K562 (cell line): Measurements from ENCODE around the gene FLOT2. TPM values are rescaled to one million over a fixed set of nuclear protein-coding genes. Genes with fewer than 3 reads are reported as not detected.

ENCODE experiments used
- ATAC-seq: fragments of 200-7000 bp; cut with Tn5 transposase; 3 replicates; pipeline ENCODE4 v1.9.1; 2020; ENCODE audit warnings: moderate library complexity
- BruUV-seq: library from RNA; stranded (reverse); fragments of 400-500 nt; replicated peaks from 2 replicates; lab custom pipeline; 2021; lab: Mats Ljungman, UMichigan
- CTCF ChIA-PET: fragments of 300-600 bp; formaldehyde crosslinking; extraction: SDS; loops from one replicate; lab custom pipeline; 2021; ENCODE audit warnings: low intra/inter-chr PET ratio; lab: Yijun Ruan, JAX
- POLR2A ChIA-PET: fragments of 300-600, 350-650 bp; sonication (Branson Sonifier 250); formaldehyde crosslinking; extraction: SDS; loops from one replicate; lab custom pipeline; 2021; ENCODE audit warnings: antibody characterized with exemption, inconsistent platforms; lab: Yijun Ruan, JAX
- DNase-seq, 4 experiments: peaks; one replicate each; pipeline versions ENCODE4 v3.0.0 to v3.0.0-alpha.2; 2011 to 2018; ENCODE audit warnings: low spot score in 3 of 4, mixed read lengths in 3 of 4; ENCODE audit errors: extremely low read depth in 1 of 4
- FAIRE-seq: peaks from 2 replicates; lab custom pipeline; 2011; peaks lifted over from hg19 to GRCh38; lab: Jason Lieb, UNC
- H2AFZ ChIP-seq: 2 replicates; pipeline ENCODE4 v1.6.0; 2011; ENCODE audit warnings: low read depth, low read length, control low read depth, inconsistent platforms
- H3K27ac ChIP-seq: fragments of 200-600 bp; 3 replicates; pipeline ENCODE4 v1.8.0; 2011; ENCODE audit warnings: low read depth, mild to moderate bottlenecking, control low read depth, inconsistent platforms, low read length, moderate library complexity, mixed read lengths; ENCODE audit errors: extremely low read depth
- H3K27me3 ChIP-seq, 2 experiments: fragments of 300-600 bp in 1 of 2; 2 replicates in 1 of 2; 3 replicates in 1 of 2; pipeline versions ENCODE4 v1.6.0 to v1.8.0; 2011; ENCODE audit warnings: inconsistent platforms in 2 of 2, low read length in 2 of 2, mild to moderate bottlenecking in 1 of 2, mixed read lengths in 1 of 2, moderate library complexity in 1 of 2; ENCODE audit not compliant: control insufficient read depth in 2 of 2, insufficient read depth in 2 of 2
- H3K36me3 ChIP-seq: fragments of 300-600 bp; 3 replicates; pipeline ENCODE4 v1.8.0; 2011; ENCODE audit warnings: mild to moderate bottlenecking, low read length, inconsistent platforms; ENCODE audit not compliant: control insufficient read depth, insufficient read depth
- H3K4me1 ChIP-seq, 2 experiments: fragments of 200-600 bp in 1 of 2; replicated peaks in 1 of 2; 2 replicates in 1 of 2; 3 replicates in 1 of 2; pipeline versions ENCODE4 v1.5.1 to v1.8.0; 2011; ENCODE audit warnings: inconsistent platforms in 2 of 2, low read length in 2 of 2, mild to moderate bottlenecking in 1 of 2, mixed read lengths in 1 of 2, moderate library complexity in 1 of 2; ENCODE audit not compliant: control insufficient read depth in 2 of 2, insufficient read depth in 2 of 2
- H3K4me2 ChIP-seq: 2 replicates; pipeline ENCODE4 v1.6.1; 2011; ENCODE audit warnings: low read length, control low read depth, inconsistent platforms, mixed read lengths; ENCODE audit not compliant: insufficient read depth
- H3K4me3 ChIP-seq: fragments of 200-600 bp; sonication (generic), shearing (Covaris generic); 2 replicates; pipeline ENCODE4 v1.5.1; 2016; ENCODE audit warnings: control low read depth, inconsistent platforms
- H3K79me2 ChIP-seq: fragments of 200-600 bp; 3 replicates; pipeline ENCODE4 v1.8.0; 2011; ENCODE audit warnings: low read length, inconsistent platforms; ENCODE audit not compliant: control insufficient read depth, insufficient read depth
- H3K9ac ChIP-seq, 2 experiments: 2 replicates each; pipeline versions ENCODE4 v1.6.0 to v1.6.1; 2011; ENCODE audit warnings: low read depth in 2 of 2, low read length in 2 of 2, control low read depth in 1 of 2, inconsistent platforms in 1 of 2, mild to moderate bottlenecking in 1 of 2, mixed read lengths in 1 of 2; ENCODE audit not compliant: insufficient read depth in 1 of 2
- H3K9me1 ChIP-seq: one replicate; pipeline ENCODE4 v1.6.0; 2011; ENCODE audit warnings: inconsistent platforms, mild to moderate bottlenecking, low read length, moderate library complexity; ENCODE audit not compliant: control insufficient read depth, insufficient read depth
- H3K9me3 ChIP-seq: replicated peaks from 2 replicates; pipeline ENCODE4 v1.5.1; 2011; ENCODE audit warnings: low read depth, low read length, inconsistent platforms; ENCODE audit not compliant: control insufficient read depth, insufficient read depth
- H4K20me1 ChIP-seq: replicated peaks from 2 replicates; pipeline ENCODE4 v1.6.1; 2011; ENCODE audit warnings: low read length, inconsistent platforms, mixed read lengths; ENCODE audit not compliant: control insufficient read depth, insufficient read depth
- POLR2G ChIP-seq: fragments of 200-400 bp; formaldehyde crosslinking; IDR thresholded peaks from 2 replicates; pipeline ENCODE4 v1.6.1; 2017; ENCODE audit warnings: low read depth, mild to moderate bottlenecking, antibody characterized with exemption, low read length, moderate library complexity
- RBBP5 ChIP-seq: fragments of 200-600 bp; sonication (generic); IDR thresholded peaks from 2 replicates; pipeline ENCODE4 v1.6.1; 2012; ENCODE audit warnings: borderline replicate concordance, mild to moderate bottlenecking, low read length, control low read depth, inconsistent platforms; ENCODE audit not compliant: insufficient read depth, poor library complexity, severe bottlenecking
- XRCC5 ChIP-seq: fragments of 200-400 bp; formaldehyde crosslinking; IDR thresholded peaks from 2 replicates; pipeline ENCODE4 v1.6.1; 2017; ENCODE audit warnings: low read depth, mild to moderate bottlenecking, low read length
- ZNF143 ChIP-seq: sonication (generic); formaldehyde crosslinking; IDR thresholded peaks from 2 replicates; pipeline ENCODE4 v1.9.0; 2022; ENCODE audit warnings: mild to moderate bottlenecking, missing genetic modification reagents
- WGBS: fragments of 100-300 bp; shearing (Covaris generic); methylation state at CpG from one replicate; pipeline ENCODE4 v1.1.6; 2016; ENCODE audit warnings: low coverage, mixed read lengths; ENCODE audit not compliant: insufficient coverage; ENCODE audit errors: missing lambda C conversion rate; 5-methylcytosine and 5-hydroxymethylcytosine counted together
- in situ Hi-C: fragments of 300-500 bp; cut with MboI; formaldehyde crosslinking; loops from 4 replicates; pipeline ENCODE4 v1.15.0; 2018; ENCODE audit warnings: inconsistent platforms, mixed read lengths
- intact Hi-C: fragments of 100-400 bp; cut with micrococcal nuclease; formaldehyde crosslinking; loops from 2 replicates; pipeline ENCODE4 v1.14.2; 2022
- polyA plus RNA-seq, 8 experiments: library from polyadenylated mRNA; depleted of rRNA in 4 of 8; stranded (reverse) in 5 of 8; unstranded in 3 of 8; fragments of >200 nt; fragmentation: Nextera tagmentation in 2 of 8; fragmentation: Illumina TruSeq in 1 of 8; extraction: Ambion mirVana in 2 of 8; extraction: Trizol in 1 of 8; gene quantifications; 2 replicates each; pipeline versions ENCODE4 v1.2.1 to v1.2.3, GENCODE V29; 2011 to 2014; ENCODE audit warnings: inconsistent platforms in 1 of 8, missing spikeins in 1 of 8
- total RNA-seq, 7 experiments: library from RNA; depleted of rRNA in 6 of 7; stranded (reverse); fragments of >200 nt in 6 of 7; fragmentation: Illumina TruSeq in 2 of 7; extraction: Trizol in 2 of 7; gene quantifications; 2 replicates each; pipeline versions ENCODE4 v1.2.1 to v1.2.3, GENCODE V29; 2011 to 2021; ENCODE audit warnings: low replicate concordance in 1 of 7

Gene FLOT2
- total and polyA plus RNA-seq, 9 of the 15 experiments (the other 6 are each of a cell fraction or from before 2014, with no cell fraction given) = 17.5 to 138 (median 41.7) TPM

DNA sequence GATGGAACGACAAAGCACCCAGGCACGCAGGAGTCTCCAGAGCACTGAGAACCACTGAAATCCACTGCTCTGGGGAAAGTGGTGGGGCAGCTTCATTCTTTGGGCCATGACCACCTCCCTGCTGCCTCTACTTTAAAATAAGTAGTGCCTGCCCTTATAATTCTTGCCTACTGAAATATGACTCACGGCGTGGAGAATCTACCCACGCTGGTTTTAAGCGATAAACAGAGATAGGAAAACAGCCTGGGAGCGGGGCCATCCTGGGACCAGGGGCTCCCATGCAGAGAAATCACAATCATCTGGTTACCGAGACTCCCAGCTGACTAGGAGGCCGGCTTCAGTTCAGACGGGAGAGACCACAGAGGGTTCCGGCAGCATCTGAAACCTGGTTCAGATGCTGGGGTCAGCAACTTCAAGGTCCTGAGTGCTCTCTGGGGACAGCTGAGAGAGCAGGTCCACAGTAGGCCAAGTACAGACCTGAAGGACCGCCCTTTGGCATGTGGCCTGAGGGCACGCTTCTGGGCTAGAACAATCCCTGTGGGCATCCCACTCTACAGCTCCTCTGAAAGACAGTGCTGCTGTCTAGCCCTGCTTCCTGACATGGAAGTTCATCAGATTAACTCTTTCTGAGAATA lies 14.0 kb upstream of the FLOT2 start:
- peaks cover 5% of the 10 kb centered on the region; the same call in 1 of the 3 replicates for H3K79me2 ChIP-seq
- FAIRE-seq (no peak), ATAC-seq (no peak), DNase-seq (no peak)
- POLR2A ChIA-PET = interaction anchor here (0.5 to 2.0 kb wide), 9 partner anchors 13 to 787 kb away, joined by 3 to 15 read pairs (median 4); partner anchors contain the start of genes BLTP2, FLOT2 and RPL23A
- peaks cover 95% of the 10 kb centered on the region for H3K36me3 ChIP-seq
- H3K9ac ChIP-seq = peak overlapping the region in 1 of 2 experiments; percentile 56; a peak in 1 of 4 replicates
- H3K27me3 ChIP-seq = no peaks in the 10 kb centered on the region
- in situ Hi-C loops = no loop called here
- peaks cover 11% of the 10 kb centered on the region for H4K20me1 ChIP-seq
- no peak overlapping the region for H3K4me3 ChIP-seq
- WGBS = 83% methylated on average over 13 of the region's 13 CpGs
- BruUV-seq = no TSS peak
- no peak for TF ChIP-seq ZNF143 (CRISPR knock-in tag)
- 0 out of 2 replicates have a peak, but pooled peaks have one; percentile 9 for TF ChIP-seq XRCC5
- TF ChIP-seq POLR2G = peak; percentile 15; the same call in 1 of the 2 replicates
- TF ChIP-seq RBBP5 = peak; percentile 14
- intact Hi-C loops = no loop called here
- H3K9me1 ChIP-seq = peaks cover 5% of the 10 kb centered on the region
- peak overlapping the region; percentile 19; the same call in 1 of the 3 replicates for H3K27ac ChIP-seq
- no peak overlapping the region for H2AFZ ChIP-seq
- H3K4me1 ChIP-seq = peaks cover 40 to 45% of the 10 kb centered on the region in 2 experiments
- peaks cover 4% of the 10 kb centered on the region; the same call in 1 of the 2 replicates for H3K9me3 ChIP-seq
- CTCF ChIA-PET = interaction anchor here (0.6 to 1.2 kb wide), 2 partner anchors 42 to 296 kb away, joined by 3 to 6 read pairs; no protein-coding TSS in a partner anchor
- H3K4me2 ChIP-seq = no peak overlapping the region
